Adrenal gland (tissue), 5 donors: ENCODE measurements around the gene FCHSD2.

Source experiments
- CTCF ChIP-seq, 6 experiments: fragments of 450-650 bp in 4 of 6; fragments of 200-600 bp in 2 of 6; sonication (generic) in 1 of 6; IDR thresholded peaks; 1 replicate in 5 of 6; 2 replicates in 1 of 6; pipeline versions ENCODE4 v1.5.1 to v1.8.0; 2016 to 2021; ENCODE audit warnings: antibody characterized with exemption in 6 of 6, mild to moderate bottlenecking in 2 of 6, moderate library complexity in 1 of 6
- POLR2A ChIP-seq, 2 donors: fragments of 450-650 bp; IDR thresholded peaks; one replicate each; pipeline ENCODE4 v1.6.1; 2017; ENCODE audit warnings: antibody characterized with exemption in 2 of 2, mild to moderate bottlenecking in 2 of 2, moderate library complexity in 1 of 2
- donor health status: DM: no; HTN: no; CAD: no.

GRCh38 chr11:72802822-72803221, 339.3 kb downstream of the FCHSD2 start:
- TF ChIP-seq POLR2A (IDR thresholded peaks at IDR 0.05), result no peak
- TF ChIP-seq CTCF (IDR thresholded peaks at IDR 0.05), result no peak
